Sigmoid colon (tissue), 4 donors: Measurements from ENCODE around the gene MT1F.

Source experiments
- EP300 ChIP-seq, 4 donors: sonication (generic); formaldehyde crosslinking; IDR thresholded peaks; one replicate each; pipeline ENCODE4 v1.6.1; 2017; ENCODE audit warnings: antibody characterized with exemption in 4 of 4
- POLR2A ChIP-seq, 2 donors: fragments of 450-650 bp; IDR thresholded peaks; one replicate each; pipeline ENCODE4 v1.6.1; 2016; ENCODE audit warnings: antibody characterized with exemption in 2 of 2, mild to moderate bottlenecking in 2 of 2, moderate library complexity in 2 of 2
- POLR2AphosphoS5 ChIP-seq, 4 donors: sonication (generic); formaldehyde crosslinking; IDR thresholded peaks; one replicate each; pipeline ENCODE4 v1.6.1; 2017; ENCODE audit warnings: antibody characterized with exemption in 4 of 4
- TF ChIP-seq, protein P1 (sequence below), 4 experiments: fragments of 450-650 bp in 3 of 4; fragments of 200-600 bp in 1 of 4; IDR thresholded peaks; one replicate each; pipeline ENCODE4 v1.5.1; 2016 to 2019; ENCODE audit warnings: antibody characterized with exemption in 4 of 4, mild to moderate bottlenecking in 3 of 4, moderate library complexity in 2 of 4

DNA sequence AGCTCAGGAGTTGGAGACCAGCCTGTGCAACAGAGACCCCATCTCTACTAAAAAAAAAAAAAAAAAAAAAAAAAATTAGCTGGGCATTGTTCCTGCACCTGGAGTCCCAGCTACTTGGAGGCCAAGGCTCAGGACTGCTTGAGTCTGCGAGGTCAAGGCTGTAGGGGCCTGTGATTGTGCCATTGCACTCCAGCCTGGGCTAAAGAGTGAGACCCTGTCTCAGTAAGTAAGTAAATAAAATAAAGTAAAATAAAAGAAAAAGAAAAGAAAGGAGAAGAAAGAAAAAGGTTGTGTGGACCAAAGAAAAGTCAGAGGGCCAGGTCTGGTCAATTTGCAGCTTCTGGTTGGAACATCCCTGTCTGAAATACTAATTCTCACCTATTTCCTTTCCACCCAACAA, 42.9 kb downstream of the MT1F start:
- TF ChIP-seq POLR2A (IDR thresholded peaks at IDR 0.05) (no peak), EP300 (IDR thresholded peaks at IDR 0.05) (no peak), POLR2AphosphoS5 (IDR thresholded peaks at IDR 0.05) (no peak)
- TF ChIP-seq, protein P1, sequence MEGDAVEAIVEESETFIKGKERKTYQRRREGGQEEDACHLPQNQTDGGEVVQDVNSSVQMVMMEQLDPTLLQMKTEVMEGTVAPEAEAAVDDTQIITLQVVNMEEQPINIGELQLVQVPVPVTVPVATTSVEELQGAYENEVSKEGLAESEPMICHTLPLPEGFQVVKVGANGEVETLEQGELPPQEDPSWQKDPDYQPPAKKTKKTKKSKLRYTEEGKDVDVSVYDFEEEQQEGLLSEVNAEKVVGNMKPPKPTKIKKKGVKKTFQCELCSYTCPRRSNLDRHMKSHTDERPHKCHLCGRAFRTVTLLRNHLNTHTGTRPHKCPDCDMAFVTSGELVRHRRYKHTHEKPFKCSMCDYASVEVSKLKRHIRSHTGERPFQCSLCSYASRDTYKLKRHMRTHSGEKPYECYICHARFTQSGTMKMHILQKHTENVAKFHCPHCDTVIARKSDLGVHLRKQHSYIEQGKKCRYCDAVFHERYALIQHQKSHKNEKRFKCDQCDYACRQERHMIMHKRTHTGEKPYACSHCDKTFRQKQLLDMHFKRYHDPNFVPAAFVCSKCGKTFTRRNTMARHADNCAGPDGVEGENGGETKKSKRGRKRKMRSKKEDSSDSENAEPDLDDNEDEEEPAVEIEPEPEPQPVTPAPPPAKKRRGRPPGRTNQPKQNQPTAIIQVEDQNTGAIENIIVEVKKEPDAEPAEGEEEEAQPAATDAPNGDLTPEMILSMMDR (IDR thresholded peaks at IDR 0.05), result no peak
